ENCODE results near the gene AVL9.
"Not testable (repeated sequence)": the region's sequence is repeated elsewhere in the genome, so short reads cannot be mapped to it uniquely, and the experiment has no call there.

The AVL9 gene

DNA sequence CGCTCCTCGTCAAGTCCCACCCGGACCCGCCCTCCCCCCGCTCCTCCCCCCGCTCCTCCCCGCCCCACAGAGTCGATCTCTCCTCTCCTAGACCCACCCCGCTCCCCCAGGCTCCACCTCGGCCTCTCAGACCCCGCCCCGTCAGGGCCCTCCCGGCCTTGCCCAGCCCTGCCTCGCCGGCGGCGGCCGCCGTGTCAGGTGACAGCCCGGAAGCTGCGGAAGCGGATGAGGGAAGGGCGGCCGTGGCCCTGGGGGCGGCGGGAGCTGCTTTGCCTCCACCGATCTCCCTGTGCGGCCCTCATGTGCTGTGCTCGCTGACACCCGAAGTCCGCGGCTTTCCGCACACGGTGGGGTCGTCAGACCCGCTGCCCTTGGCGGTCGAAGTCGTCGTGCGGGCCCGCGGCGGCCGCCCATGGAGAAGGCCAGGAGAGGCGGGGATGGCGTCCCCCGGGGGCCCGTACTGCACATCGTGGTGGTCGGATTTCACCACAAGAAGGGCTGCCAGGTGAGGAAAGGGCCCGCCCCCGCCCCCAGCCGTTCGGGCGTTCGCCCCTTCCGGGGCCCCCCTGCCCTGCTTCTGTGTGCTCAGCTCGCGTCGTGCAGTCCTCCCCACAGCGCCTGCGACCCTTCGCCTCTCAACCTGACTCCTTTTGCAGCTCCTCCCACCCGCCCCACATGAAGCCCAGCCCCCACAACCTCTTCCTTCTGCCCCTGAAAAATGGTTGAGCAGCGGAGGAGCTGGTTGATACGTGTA is at the start of gene AVL9:
Gene AVL9, plus strand, starts transcription at position 192 of the 754 bp plus-strand sequence. Its CDS starts 221 bp downstream, at position 413.
- peak; percentile 97 for DNase-seq (ENCODE audit: low spot score)

DNA sequence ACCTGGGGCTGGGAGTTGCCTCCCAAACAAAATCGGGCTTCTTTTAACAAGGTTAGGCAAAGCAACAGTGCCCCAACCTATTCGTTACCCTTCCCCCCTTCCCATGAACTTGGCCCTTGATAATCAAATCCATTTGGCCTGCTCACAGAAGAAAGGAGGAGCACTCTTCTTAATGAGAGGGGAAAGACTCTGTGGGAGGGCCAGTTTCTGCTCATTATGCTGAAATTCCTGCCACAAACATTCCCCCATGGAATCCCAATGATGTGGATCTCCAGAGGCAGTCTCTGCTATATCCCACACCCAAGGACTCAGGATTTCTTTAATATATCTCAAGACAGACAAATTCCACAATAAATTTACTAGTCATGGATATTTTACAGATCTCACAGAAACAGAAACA is 48.1 kb upstream of the AVL9 start:
- no peak for DNase-seq (ENCODE audit: low spot score)

DNA sequence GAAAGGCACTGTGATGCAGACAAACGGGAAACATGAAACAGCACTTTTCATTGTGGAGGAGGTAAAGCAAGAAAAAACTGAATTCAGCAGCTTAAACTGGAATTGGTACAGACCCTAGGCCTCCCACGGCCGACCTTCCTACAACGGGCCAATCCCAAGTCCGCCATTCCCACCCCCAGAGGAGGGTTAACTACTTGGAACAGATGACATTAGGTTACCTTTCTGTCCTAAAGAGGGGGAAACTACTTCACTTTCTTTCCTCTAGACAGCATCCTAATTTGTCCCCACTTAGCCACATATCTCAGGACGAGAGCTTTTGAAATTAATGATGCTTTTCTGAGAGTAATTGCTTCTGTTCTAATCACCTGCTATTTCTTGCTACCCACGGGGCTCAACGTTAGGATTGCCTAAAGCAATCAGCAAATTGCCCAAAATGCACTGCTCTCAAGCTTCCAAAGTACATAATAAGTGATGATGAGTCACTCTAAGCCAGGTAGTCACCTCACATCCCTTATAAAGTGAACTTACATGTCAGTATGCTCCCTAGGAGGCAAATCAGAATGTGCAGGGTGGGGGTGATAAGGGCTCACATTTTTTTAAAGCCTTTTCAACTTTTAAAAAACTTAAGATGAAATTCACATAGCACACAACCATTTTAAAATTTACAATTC is 41.8 kb upstream of the AVL9 start:
- no peak for DNase-seq (ENCODE audit: low spot score)

DNA sequence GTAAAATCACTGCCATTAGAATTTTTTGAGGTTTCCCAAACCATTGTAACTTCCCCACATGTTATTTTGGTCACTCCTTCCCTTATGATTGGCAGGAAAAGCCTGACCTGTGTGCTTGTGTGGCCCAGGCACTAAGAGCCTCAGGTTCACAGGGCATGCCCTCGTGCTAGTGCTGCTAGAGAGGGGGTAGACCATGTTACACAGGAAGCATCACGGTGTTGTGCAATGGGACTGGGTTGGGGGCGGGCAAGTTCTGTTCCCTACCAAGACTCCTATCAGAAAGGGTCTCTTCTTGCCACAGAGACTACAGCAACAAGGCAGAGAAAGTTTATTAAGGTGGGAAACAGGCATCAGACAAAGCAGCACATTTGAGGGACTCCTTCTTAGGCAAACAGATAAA is 37.3 kb upstream of the AVL9 start:
- no peak for DNase-seq (ENCODE audit: low spot score)

DNA sequence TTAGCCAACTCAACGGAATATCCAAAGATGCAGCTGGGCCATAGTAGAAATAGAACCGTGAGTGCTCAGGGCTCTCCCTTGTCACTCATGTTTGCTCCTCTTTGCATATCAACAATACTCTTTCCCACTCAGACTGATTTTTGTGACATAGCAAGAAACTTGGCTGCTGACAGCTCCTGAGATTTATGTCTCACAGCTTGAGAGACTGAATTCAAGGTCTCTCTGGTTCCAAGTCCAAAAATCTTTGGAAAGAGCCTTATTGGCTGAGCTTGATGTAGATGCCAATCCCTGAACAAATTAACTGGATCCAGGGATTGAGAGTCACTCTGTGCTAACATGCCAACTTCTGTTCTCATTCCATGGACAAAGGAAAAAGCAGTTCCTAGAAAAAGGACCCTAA is 35.5 kb upstream of the AVL9 start:
- DNase-seq (ENCODE audit: low spot score): no peak

DNA sequence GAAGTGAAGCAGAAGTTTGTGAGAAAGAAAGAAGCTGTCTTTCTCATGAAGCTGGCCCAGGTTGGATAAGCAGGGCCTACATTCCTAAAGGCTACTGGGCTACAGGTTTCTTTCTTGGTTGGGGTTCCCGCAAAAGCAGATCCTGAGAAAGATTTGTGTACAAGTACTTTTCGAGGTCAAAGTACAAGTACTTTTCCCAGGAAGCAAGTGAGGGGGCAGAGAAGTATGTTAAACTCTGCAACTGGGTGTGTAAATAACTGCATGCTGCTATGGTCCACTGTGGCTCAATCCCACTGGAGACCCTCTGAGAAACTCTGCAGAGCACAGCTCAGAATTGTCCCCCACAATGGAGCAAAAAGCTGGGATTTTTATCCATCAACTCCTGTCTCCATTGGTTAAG is 33.8 kb upstream of the AVL9 start:
- DNase-seq (ENCODE audit: low spot score): no peak

DNA sequence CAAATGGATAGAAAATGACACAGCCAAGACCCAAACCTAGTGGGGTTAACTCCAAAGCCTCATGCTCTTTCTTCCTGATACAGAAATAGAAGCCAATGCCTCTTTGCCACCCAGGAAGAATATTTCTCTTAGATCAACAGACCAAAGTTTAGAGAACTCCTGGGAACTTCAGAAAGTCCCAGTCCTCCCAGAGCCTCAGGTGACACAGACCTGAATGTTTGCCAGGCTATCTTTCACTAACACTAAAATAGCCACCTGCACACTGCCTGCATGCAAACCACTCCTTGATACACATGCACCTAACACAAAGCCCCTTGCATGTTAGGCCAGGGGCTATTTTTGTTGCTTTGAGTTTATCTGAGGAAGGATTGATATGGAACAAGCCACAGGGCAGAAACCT is 32.8 kb upstream of the AVL9 start:
- DNase-seq (ENCODE audit: low spot score): no peak

DNA sequence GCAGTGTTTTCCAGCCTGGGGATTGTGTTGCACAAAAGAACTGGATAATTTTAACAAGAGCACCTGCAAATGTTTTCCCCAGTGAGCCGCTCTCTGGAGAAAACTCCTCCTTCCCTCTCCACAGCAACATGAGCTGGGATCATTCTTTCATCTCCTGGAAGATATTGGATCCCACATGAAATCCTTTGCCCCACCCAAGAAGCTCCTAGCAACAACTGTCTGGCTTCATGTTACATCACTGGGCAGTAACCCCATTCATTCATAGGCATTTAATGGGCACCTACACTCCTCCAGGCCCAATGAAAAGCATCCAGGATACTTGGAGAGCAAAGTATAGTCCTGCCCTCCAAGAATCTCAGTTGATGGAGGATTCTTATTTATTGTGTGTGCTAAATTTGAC is 32.3 kb upstream of the AVL9 start:
- DNase-seq (ENCODE audit: low spot score): no peak

DNA sequence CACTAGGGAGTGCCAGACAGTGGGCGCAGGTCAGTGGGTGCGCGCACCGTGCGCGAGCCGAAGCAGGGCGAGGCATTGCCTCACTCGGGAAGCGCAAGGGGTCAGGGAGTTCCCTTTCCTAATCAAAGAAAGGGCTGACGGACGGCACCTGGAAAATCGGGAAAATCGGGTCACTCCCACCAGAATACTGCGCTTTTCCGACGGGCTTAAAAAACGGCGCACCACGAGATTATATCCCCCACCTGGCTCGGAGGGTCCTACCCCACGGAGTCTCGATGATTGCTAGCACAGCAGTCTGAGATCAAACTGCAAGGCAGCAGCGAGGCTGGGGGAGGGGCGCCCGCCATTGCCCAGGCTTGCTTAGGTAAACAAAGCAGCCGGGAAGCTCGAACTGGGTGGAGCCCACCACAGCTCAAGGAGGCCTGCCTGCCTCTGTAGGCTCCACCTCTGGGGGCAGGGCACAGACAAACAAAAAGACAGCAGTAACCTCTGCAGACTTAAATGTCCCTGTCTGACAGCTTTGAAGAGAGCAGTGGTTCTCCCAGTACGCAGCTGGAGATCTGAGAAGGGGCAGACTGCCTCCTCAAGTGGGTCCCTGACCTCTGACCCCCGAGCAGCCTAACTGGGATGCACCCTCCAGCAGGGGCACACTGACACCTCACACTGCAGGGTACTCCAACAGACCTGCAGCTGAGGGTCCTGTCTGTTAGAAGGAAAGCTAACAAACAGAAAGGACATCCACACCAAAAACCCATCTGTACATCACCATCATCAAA is 30.5 kb upstream of the AVL9 start:
- not testable (repeated sequence) for DNase-seq (ENCODE audit: low spot score)

DNA sequence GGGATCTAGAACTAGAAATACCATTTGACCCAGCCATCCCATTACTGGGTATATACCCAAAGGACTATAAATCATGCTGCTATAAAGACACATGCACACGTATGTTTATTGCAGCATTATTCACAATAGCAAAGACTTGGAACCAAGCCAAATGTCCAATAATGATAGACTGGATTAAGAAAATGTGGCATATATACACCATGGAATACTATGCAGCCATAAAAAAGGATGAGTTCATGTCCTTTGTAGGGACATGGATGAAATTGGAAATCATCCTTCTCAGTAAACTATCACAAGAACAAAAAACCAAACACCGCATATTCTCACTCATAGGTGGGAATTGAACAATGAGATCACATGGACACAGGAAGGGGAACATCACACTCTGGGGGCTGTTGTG is 25.3 kb upstream of the AVL9 start:
- DNase-seq (ENCODE audit: low spot score): not testable (repeated sequence)

DNA sequence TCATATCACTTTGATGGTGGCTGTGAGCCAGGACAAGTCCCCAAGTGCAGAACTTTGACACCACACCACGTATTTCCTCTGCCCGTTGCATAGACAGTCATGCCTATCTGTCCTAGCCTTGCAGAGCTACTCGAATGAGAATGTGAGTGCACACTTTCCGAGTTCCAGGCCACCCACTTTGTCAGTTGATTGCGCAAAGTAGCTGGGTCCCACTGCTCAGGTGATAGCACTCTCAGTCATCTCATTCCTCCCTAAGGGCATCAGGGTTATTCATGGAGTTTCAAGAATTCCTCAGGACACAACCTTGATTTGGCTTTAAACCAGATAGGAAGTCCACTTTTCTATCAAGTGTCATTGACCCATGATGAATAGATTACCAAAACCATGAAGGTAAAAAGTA is 24.4 kb upstream of the AVL9 start:
- no peak for DNase-seq (ENCODE audit: low spot score)

DNA sequence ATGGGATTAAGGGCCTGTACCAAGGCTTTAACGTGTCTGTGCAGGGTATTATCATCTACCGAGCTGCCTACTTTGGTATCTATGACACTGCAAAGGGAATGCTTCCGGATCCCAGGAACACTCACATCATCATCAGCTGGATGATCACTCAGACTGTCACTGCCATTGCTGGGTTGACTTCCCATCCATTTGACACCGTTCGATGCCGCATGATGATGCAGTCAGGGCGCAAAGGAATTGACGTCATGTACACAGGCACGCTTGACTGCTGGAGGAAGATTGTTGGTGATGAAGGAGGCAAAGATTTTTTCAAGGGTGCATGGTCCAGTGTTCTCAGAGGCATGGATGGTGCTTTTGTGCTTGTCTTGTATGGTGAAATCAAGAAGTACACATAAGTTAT is 23.3 kb upstream of the AVL9 start:
- DNase-seq (ENCODE audit: low spot score): no peak

DNA sequence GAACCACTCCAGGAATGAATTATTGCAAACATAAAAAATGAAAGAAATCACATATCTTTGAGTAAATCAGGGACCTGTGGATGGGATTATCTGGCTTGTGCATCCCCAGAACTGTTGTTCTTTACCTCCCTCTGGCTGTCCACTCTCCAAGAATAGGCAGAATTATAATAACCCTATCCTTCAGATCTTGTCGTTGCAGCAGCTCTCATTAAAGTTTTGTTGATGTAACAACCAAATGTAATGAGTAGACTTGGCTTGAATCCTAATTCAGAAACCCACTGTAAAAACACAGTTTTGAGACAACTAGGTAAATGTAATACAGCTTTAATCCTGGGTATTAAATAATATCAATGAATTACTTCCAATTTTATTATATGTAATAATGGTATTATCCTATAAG is 21.3 kb upstream of the AVL9 start:
- no peak for DNase-seq (ENCODE audit: low spot score)

DNA sequence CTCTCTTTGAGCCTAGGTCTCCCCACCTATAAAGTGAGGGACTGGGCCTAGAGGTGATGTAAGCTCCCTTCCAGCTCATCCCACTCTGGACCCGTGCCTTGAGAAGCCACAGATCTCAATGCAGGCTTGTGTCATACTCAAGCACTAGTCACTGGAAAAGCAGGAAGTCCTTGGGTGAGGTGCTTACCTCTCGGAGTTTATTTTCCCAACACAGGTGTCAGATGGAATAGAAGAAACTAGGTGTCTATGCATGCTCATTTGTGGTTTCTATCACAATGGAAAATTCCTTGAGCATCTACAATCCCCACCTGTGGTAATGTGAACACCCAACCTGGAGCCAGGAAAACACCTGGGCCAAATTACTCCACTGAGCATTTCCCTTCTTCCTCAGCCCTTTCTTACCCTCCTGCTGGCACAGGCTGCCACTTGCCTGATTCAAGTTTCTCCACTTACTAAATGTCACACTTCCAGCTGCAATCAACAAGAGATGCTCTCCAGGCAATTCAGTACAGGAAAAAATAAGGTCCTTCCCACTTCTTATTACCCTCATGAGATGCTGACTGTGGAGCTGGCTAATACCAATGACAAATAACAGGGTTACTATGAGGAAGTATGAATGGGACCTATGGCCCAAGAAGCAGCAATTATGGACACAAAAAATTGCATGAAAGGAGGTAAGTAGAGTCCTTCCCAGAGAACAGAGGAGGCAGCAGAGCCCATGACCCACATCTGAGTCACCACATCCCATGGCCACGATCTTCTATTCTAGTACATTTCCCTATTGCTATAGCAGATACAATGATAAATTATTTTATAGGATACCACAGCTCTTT is 18.3 kb upstream of the AVL9 start:
- DNase-seq (ENCODE audit: low spot score): no peak

DNA sequence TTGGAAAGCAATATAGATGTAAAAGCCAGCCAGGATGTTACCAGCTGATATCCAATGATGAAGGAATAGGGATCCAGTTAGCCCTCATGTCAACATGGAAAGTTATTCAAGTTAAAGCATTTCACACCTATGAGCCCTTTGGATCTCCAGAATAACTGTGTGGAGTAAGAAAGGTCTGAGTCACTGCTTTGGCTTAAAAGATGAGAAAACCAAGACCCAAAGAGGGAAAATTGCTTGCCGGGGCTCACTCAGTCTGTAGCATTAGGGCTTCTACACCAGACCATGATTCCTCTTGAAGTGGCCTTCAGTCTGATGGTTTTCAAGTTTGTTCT is 17.7 kb upstream of the AVL9 start:
- no peak for DNase-seq (ENCODE audit: low spot score)

DNA sequence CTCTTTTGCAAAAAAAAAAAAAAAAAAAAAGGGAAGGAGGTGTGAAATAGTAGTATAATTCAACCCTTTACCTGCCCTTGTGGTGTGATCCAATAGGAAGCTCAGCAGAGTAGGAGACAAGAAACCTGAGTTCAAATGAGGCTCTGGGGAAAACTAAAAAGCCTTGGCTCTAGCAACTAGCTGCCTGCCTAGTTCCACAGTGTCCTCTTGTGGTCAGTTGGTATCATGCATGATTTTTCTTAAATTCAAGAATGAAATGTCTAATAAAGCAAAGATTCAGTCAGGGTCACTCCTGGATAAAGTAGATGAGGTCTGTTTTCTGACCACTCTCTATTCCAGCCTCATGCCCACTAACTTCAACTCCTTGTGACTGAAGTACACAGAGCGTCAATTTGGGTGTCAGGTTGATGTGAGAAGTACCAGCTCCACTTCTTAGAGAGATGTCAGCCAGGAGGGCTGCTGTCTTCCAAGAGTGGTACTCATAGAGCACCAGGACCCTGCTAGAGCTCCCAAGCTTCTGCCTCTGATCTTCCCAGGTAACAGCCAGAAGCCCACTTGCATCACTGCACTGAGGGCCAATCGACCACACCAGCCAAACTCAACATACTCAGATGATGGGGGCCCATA is 15.6 kb upstream of the AVL9 start:
- DNase-seq (ENCODE audit: low spot score): peak; percentile 38

DNA sequence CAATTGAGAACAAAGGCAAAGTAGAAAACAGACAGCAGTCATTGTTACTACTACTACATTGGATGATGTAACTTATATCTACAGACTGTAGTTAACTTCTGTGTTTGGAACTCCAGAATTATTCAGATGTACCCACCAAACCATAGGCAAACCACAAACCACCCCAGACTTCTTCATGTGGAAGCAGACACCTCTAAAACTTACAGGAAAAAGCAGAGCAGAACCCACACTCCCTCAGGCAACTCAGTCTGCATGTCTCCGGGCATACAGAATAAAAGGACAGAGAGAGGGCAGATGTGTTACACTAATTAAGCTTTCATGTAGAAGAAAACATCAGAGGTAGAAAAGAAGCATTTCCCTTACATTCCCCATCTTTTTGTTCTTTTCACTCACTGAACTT is 14.1 kb upstream of the AVL9 start:
- DNase-seq (ENCODE audit: low spot score): no peak

DNA sequence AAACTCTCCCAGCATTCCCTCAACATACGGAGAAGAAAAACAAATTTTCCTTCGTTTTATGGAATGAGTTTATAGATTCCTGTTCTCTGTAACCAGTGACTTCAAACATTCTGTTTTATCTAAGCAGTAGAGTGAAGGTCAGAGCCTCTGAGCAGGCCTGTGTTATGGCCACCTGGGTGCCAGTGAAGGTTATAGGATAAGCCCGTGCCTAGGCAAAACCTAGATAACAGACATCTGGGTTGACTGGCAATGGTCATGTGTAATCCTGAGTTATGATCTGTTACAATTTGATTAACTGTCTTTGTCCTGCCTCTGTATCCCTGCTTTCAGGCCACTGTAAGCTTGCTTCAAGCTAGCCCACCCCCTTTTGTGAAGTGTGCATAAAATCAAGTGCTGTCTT is 13.4 kb upstream of the AVL9 start:
- DNase-seq (ENCODE audit: low spot score): no peak

DNA sequence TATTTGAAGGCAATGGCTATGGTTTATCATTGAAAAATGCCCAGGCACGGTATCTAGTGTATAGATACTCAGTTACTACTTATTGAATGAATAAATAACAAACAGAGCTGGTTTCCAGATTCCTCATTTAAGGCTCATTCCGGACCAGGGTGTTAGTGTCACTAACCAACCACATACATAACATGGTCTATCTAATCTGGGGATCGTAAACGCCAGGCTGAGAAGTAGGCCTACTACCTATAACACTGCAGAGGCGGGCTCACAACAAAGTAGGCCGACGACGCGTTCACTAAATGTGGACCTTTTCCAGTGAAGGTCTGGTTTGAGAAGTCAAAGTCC is 5.5 kb upstream of the AVL9 start:
- DNase-seq (ENCODE audit: low spot score): no peak

DNA sequence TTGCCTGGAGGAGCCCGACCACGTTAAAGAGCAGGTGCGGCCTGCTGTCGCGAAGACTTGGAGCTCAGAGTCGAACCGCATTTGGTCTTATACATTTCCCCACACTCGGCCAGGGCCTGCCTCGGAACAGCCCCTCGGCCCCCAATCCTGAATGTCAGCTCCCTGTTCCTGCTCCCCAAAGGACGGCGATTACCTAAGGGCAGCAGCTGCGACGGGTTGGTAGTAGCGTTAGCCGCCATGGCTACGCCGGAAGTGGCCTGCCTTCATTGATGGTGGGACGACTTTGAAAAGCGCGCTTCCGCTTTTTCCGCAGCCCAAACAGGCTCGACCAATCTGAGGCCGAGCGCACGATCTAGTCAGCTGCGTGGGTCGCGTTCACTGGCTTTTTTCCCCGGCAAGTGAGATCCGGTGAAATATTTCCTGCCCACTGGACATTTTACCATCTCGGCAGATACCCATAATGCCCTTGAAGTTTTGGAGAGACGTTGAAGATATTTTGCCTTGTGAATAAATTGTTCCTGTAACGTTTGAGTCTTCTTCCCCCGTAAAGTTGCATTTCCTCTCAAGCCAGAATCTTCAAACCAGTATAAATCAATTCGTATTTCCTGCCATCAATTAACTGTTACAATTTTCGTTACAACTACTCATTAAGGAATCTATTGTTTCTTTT is 5.0 kb upstream of the AVL9 start, which contains the start of gene LSM5:
Gene LSM5, minus strand, starts transcription at position 254 of the 670 bp plus-strand sequence. Its CDS starts 15 bp downstream, at position 239.
- peak; percentile 95 for DNase-seq (ENCODE audit: low spot score)

DNA sequence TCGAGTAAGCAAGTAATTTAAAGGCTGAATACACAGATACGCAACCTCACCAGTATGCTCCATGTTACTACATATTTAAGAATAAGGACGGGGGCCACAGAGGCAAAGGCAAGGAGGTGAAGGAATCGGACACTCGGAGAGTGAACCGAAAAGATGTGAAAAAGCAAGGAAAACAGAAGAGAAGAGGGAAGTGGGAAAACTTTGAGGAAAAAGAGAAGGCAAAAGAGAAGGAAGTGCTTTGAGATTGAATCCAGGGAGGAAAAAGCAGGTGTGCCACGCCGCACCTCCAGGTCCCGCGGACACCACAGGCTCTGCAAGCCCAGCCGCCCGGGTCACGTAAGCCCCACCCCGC is 367 bp upstream of the AVL9 start:
- no peak for DNase-seq (ENCODE audit: low spot score)

Data from cerebellar cortex (tissue), 1 donor.